ENCODE data around the gene BRICD5. TPM values are rescaled to one million over a fixed set of nuclear protein-coding genes. Genes with fewer than 3 reads are reported as not detected.

The BRICD5 gene
- total and polyA plus RNA-seq, 2 of the 4 experiments (the other 2 are of a cell fraction): 0.18 to 0.94 TPM

DNA sequence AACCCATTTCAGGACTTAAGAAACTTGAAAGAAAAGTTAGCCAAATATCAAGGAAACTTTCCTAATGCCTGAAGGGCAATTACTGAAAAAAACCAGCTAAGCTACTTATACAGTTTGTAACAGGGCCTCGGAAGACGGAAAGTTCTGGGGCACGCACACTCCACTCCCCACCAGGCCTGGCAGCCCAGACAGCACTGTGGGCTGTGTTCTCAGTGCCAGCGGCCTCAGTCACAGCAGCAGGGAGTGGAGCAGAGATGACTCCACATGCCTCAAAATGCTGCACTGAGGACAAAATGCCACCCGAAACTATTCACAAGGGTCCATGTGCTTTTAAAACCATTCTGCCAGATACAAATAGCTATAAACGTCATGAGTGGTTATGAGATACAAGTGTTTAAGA, 47.1 kb upstream of the BRICD5 start:
- Histone ChIP-seq H3K14ac (replicated peaks; ENCODE audit: low read depth, low read length) (no peak overlapping the region), H4K91ac (ENCODE audit: insufficient read depth, low read depth, low read length) (no peak overlapping the region), H4K5ac (ENCODE audit: low read depth, low read length) (no peak overlapping the region), H3K18ac (ENCODE audit: low read depth, low read length) (no peak overlapping the region), H3K23ac (ENCODE audit: low read depth, low read length) (no peak overlapping the region), H3K9me1 (ENCODE audit: insufficient read depth, low read length) (no peaks in the 10 kb centered on the region), H3K56ac (ENCODE audit: extremely low read depth, insufficient read depth, low read length) (no peak overlapping the region), H3K4me3 (ENCODE audit: insufficient read depth, low read depth, low read length) (no peak overlapping the region), H2AK9ac (replicated peaks; ENCODE audit: low read depth, low read length, poor library complexity) (no peak overlapping the region), H3K36me3 (ENCODE audit: control insufficient read depth, insufficient read depth, low read length) (peaks cover 60% of the 10 kb centered on the region), H2AFZ (replicated peaks; ENCODE audit: low read length, poor library complexity) (no peak overlapping the region), H3K79me1 (ENCODE audit: low read depth in 1 of 2, low read length in 2 of 2) (peaks cover 27 to 45% of the 10 kb centered on the region in 2 experiments), H3K4me1 (ENCODE audit: control insufficient read depth, insufficient read depth, low read length) (no peaks in the 10 kb centered on the region), H2BK5ac (ENCODE audit: low read depth, low read length, poor library complexity, severe bottlenecking) (no peak overlapping the region), H4K8ac (ENCODE audit: low read depth in 2 of 2, low read length in 2 of 2) (no peak overlapping the region), H2BK15ac (ENCODE audit: low read depth, low read length) (no peak overlapping the region), H2BK120ac (ENCODE audit: low read depth, low read length) (no peak overlapping the region), H3K27me3 (ENCODE audit: control insufficient read depth, insufficient read depth, low read length) (no peaks in the 10 kb centered on the region), H4K20me1 (ENCODE audit: insufficient read depth, low read length) (peaks cover 28% of the 10 kb centered on the region), H3K9me3 (ENCODE audit: control insufficient read depth, insufficient read depth, low read length) (no peaks in the 10 kb centered on the region), H3K4me2 (ENCODE audit: low read depth, low read length) (no peak overlapping the region), H3K4ac (ENCODE audit: low read depth, low read length) (no peak overlapping the region), H2BK20ac (ENCODE audit: low read depth, low read length) (no peak overlapping the region), H2AK5ac (ENCODE audit: low read depth, low read length) (no peak overlapping the region), H3K9ac (ENCODE audit: low read depth, low read length) (no peak overlapping the region), H3K27ac (ENCODE audit: insufficient read depth, low read length) (no peak overlapping the region)
- WGBS, 2 experiments (ENCODE audit: extremely low coverage in 2 of 2, insufficient read length in 1 of 2): 100% methylated on average over 3 of the region's 6 CpGs; no CpG with 5 or more reads in 1 of the 2 experiments
- POLR2A ChIA-PET (ENCODE audit: unreplicated experiment): no interaction called here
- no peak for TF ChIP-seq NFE2L2 (IDR thresholded peaks at IDR 0.05; ENCODE audit: low read depth, low read length)
- TF ChIP-seq CHD1 (IDR thresholded peaks at IDR 0.05; ENCODE audit: low read depth, low read length): no peak
- TF ChIP-seq MXI1 (IDR thresholded peaks at IDR 0.05; ENCODE audit: borderline replicate concordance, low read depth, low read length): no peak
- TF ChIP-seq RCOR1 (IDR thresholded peaks at IDR 0.05; ENCODE audit: insufficient replicate concordance, low read length): no peak
- TF ChIP-seq, protein P1, sequence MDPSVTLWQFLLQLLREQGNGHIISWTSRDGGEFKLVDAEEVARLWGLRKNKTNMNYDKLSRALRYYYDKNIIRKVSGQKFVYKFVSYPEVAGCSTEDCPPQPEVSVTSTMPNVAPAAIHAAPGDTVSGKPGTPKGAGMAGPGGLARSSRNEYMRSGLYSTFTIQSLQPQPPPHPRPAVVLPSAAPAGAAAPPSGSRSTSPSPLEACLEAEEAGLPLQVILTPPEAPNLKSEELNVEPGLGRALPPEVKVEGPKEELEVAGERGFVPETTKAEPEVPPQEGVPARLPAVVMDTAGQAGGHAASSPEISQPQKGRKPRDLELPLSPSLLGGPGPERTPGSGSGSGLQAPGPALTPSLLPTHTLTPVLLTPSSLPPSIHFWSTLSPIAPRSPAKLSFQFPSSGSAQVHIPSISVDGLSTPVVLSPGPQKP (IDR thresholded peaks at IDR 0.05; ENCODE audit: borderline replicate concordance, low read depth, low read length): no peak
- TF ChIP-seq FOS (IDR thresholded peaks at IDR 0.05; ENCODE audit: low read depth, low read length): no peak
- TF ChIP-seq CEBPB (IDR thresholded peaks at IDR 0.05; ENCODE audit: low read depth, low read length): no peak
- TF ChIP-seq, protein P2, sequence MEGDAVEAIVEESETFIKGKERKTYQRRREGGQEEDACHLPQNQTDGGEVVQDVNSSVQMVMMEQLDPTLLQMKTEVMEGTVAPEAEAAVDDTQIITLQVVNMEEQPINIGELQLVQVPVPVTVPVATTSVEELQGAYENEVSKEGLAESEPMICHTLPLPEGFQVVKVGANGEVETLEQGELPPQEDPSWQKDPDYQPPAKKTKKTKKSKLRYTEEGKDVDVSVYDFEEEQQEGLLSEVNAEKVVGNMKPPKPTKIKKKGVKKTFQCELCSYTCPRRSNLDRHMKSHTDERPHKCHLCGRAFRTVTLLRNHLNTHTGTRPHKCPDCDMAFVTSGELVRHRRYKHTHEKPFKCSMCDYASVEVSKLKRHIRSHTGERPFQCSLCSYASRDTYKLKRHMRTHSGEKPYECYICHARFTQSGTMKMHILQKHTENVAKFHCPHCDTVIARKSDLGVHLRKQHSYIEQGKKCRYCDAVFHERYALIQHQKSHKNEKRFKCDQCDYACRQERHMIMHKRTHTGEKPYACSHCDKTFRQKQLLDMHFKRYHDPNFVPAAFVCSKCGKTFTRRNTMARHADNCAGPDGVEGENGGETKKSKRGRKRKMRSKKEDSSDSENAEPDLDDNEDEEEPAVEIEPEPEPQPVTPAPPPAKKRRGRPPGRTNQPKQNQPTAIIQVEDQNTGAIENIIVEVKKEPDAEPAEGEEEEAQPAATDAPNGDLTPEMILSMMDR (conservative IDR thresholded peaks at IDR 0.05; ENCODE audit: low read depth, low read length): no peak
- TF ChIP-seq MAFK (IDR thresholded peaks at IDR 0.05; ENCODE audit: low read depth, low read length): no peak
- TF ChIP-seq POLR2A (IDR thresholded peaks at IDR 0.05; ENCODE audit: low read depth, low read length): no peak
- TF ChIP-seq MAZ (IDR thresholded peaks at IDR 0.05; ENCODE audit: borderline replicate concordance, low read depth, low read length): no peak
- no peak for TF ChIP-seq RFX5 (IDR thresholded peaks at IDR 0.05; ENCODE audit: low read depth, low read length)
- intact Hi-C loops (cut with micrococcal nuclease): no loop called here
- no TSS peak for BruUV-seq (replicated peaks)
- CTCF ChIA-PET: no interaction called here
- no peak for DNase-seq
- no peak for ATAC-seq (ENCODE audit: low read depth)
- dilution Hi-C loops (cut with HindIII; ENCODE audit: low sequenced_read_pairs, unreplicated experiment): no loop called here
- in situ Hi-C loops (cut with MboI; ENCODE audit: low sequenced_read_pairs): loop anchor here (10.0 kb wide), 1 partner anchor 247 kb away; no protein-coding TSS in a partner anchor

All from IMR-90 (cell line).